ENCODE measurements around the gene NKX1-2. TPM values are rescaled to one million over a fixed set of nuclear protein-coding genes. Genes with fewer than 3 reads are reported as not detected.
"Not testable (repeated sequence)": the region's sequence is repeated elsewhere in the genome, so short reads cannot be mapped to it uniquely, and the experiment has no call there.

Gene NKX1-2
- polyA plus RNA-seq, 1 of the 3 experiments (the other 2 are of a cell fraction): not detected

DNA sequence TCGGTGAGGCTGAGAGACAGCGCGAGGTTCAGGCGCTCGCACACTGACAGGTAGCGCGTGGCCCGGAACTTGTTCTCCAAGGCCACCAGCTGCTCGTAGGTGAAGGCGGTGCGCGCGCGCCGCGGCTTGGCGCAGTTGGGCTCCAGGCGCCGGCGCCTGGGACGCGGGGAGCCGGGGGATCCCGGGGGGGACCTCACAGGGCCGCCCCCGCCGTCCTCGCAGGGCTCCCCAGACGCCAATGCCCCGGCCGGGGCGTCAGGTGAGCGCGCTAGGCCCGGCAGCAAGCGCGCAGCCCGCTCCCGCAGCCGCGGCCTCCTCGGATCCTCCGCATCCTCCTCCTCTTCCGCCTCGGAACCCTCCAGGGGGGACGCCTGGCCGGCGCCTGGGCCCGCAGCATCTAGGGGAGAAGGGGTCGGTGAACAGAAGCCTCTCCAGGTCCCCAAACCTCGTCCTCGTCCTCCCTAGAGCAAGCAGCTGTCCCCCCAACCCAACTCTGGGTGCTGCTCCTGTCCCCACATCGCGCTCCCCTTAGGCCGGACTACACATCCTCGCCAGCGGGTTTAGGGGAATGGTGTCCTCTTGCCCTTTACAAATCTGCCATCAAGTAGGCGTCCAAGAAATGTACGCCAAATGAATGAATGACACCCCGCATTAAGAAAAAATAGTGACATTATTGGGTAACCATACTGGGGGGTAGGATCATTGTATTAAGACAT lies 1.9 kb downstream of the NKX1-2 start:
- 37% methylated on average over 17 of the region's 60 CpGs for WGBS (ENCODE audit: low lambda C conversion rate)
- Histone ChIP-seq H3K4me3 (ENCODE audit: low read depth in 2 of 2, low read length in 1 of 2) (0 out of 4 replicates have a peak overlapping the region, but pooled peaks of 1 of the 2 experiments have one; percentile 4), H3K27me3 (ENCODE audit: insufficient read depth) (peaks cover 73% of the 10 kb centered on the region), H3K36me3 (replicated peaks in 1 of 2; ENCODE audit: control insufficient read depth in 1 of 2, insufficient read depth in 2 of 2, low read length in 1 of 2) (no peaks in the 10 kb centered on the region), H3K4me2 (no peak overlapping the region), H3K27ac (ENCODE audit: low read depth in 2 of 2, low read length in 1 of 2) (no peak overlapping the region), H4K20me1 (ENCODE audit: insufficient read depth) (no peaks in the 10 kb centered on the region), H2AFZ (ENCODE audit: low read depth) (no peak overlapping the region), H3K9ac (no peak overlapping the region), H3K9me2 (no peaks in the 10 kb centered on the region), H3K79me2 (ENCODE audit: insufficient read depth) (no peaks in the 10 kb centered on the region), H3F3A (replicated peaks; ENCODE audit: insufficient read depth) (no peaks in the 10 kb centered on the region), H3K9me3 (no peaks in the 10 kb centered on the region), H3K4me1 (ENCODE audit: control insufficient read depth in 1 of 2, insufficient read depth in 2 of 2, low read depth in 1 of 2, low read length in 1 of 2) (peaks cover 0 to 3% of the 10 kb centered on the region in 2 experiments; a peak in 1 of 4 replicates)
- DNase-seq: peak; percentile 59
- TF ChIP-seq CHD2 (IDR thresholded peaks at IDR 0.05; ENCODE audit: low read length, partially characterized antibody) (no peak), ELF1 (IDR thresholded peaks at IDR 0.05) (no peak), JUND (IDR thresholded peaks at IDR 0.05) (no peak), FOXM1 (IDR thresholded peaks at IDR 0.05; ENCODE audit: low read depth) (no peak), EZH2phosphoT487 (IDR thresholded peaks at IDR 0.05; ENCODE audit: borderline replicate concordance, low read depth) (0 out of 2 replicates have a peak, but pooled peaks have one; percentile 45)
- ChIA-PET POLR2A (no interaction called here), CTCF (no interaction called here)

DNA sequence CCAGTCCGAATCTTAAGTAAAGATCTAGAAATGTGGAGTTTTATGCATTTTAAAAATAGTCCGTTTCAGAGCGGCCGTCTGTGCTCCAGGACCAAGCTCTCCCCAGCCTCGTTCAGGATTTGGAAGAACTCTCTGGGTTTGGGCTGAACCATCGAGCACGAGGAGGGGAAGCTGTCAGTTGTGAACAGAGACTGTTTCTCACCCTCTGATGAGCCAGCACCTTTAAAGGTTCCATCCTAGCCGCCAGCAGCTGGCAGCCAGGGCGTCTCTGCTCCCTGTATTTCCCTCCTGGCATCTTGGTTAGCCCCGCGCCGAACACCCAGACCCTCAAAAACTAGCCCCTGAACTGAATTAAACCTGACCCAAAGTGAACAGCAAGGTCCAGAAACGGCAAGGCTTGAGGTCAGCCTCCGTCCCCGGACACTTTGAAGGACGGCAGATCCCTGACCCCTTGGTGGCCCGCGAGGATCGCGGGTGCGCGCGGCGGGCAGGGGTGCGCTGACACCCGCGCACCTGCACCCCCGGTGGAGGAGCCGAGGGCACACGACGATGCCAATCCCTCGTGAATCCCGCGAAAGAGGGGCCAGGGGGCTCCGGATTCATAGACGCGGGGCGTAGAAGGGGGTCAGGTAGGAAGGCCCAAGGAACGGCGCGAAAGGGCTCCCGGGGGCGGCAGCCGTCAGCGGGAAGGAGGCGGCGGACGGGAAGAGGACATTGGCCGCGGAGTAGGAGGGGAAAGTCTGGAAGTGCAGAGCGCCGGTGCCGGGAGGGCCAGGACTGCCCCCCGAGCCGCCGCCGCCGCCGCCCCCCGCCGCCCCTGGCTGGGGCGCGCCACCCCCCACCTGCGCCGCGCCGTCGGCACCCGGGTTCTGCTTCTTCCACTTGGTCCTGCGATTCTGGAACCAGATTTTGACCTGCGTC lies 2.7 kb downstream of the NKX1-2 start:
- Histone ChIP-seq H3F3A (replicated peaks; ENCODE audit: insufficient read depth) (no peaks in the 10 kb centered on the region), H3K36me3 (replicated peaks in 1 of 2; ENCODE audit: control insufficient read depth in 1 of 2, insufficient read depth in 2 of 2, low read length in 1 of 2) (no peaks in the 10 kb centered on the region), H3K27ac (ENCODE audit: low read depth in 2 of 2, low read length in 1 of 2) (no peak overlapping the region), H3K4me1 (ENCODE audit: control insufficient read depth in 1 of 2, insufficient read depth in 2 of 2, low read depth in 1 of 2, low read length in 1 of 2) (peaks cover 0 to 3% of the 10 kb centered on the region in 2 experiments; a peak in 1 of 4 replicates), H3K4me2 (no peak overlapping the region), H3K4me3 (ENCODE audit: low read depth in 2 of 2, low read length in 1 of 2) (no peak overlapping the region), H2AFZ (ENCODE audit: low read depth) (no peak overlapping the region), H3K79me2 (ENCODE audit: insufficient read depth) (no peaks in the 10 kb centered on the region), H3K9me3 (no peaks in the 10 kb centered on the region), H4K20me1 (ENCODE audit: insufficient read depth) (no peaks in the 10 kb centered on the region), H3K9me2 (no peaks in the 10 kb centered on the region), H3K27me3 (ENCODE audit: insufficient read depth) (peaks cover 68% of the 10 kb centered on the region), H3K9ac (no peak overlapping the region)
- ChIA-PET CTCF (interaction anchor here (0.6 kb wide), 1 partner anchor 300 kb away, joined by 3 read pairs; no protein-coding TSS in a partner anchor), POLR2A (no interaction called here)
- DNase-seq: peak; percentile 51
- WGBS (ENCODE audit: low lambda C conversion rate): 7% methylated on average over 37 of the region's 71 CpGs
- TF ChIP-seq, protein P1, sequence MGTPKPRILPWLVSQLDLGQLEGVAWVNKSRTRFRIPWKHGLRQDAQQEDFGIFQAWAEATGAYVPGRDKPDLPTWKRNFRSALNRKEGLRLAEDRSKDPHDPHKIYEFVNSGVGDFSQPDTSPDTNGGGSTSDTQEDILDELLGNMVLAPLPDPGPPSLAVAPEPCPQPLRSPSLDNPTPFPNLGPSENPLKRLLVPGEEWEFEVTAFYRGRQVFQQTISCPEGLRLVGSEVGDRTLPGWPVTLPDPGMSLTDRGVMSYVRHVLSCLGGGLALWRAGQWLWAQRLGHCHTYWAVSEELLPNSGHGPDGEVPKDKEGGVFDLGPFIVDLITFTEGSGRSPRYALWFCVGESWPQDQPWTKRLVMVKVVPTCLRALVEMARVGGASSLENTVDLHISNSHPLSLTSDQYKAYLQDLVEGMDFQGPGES (IDR thresholded peaks at IDR 0.05; ENCODE audit: low read depth, low read length): no peak
- TF ChIP-seq EP300 (IDR thresholded peaks at IDR 0.05; ENCODE audit: borderline replicate concordance in 1 of 2, low read depth in 1 of 2, low read length in 1 of 2) (no peak), RFX5 (IDR thresholded peaks at IDR 0.05; ENCODE audit: low read length) (no peak), ELF1 (IDR thresholded peaks at IDR 0.05) (no peak), NRF1 (IDR thresholded peaks at IDR 0.05; ENCODE audit: low read depth, low read length) (no peak), FOSL2 (IDR thresholded peaks at IDR 0.05; ENCODE audit: borderline replicate concordance, low read depth) (no peak)
- TF ChIP-seq, protein P2, sequence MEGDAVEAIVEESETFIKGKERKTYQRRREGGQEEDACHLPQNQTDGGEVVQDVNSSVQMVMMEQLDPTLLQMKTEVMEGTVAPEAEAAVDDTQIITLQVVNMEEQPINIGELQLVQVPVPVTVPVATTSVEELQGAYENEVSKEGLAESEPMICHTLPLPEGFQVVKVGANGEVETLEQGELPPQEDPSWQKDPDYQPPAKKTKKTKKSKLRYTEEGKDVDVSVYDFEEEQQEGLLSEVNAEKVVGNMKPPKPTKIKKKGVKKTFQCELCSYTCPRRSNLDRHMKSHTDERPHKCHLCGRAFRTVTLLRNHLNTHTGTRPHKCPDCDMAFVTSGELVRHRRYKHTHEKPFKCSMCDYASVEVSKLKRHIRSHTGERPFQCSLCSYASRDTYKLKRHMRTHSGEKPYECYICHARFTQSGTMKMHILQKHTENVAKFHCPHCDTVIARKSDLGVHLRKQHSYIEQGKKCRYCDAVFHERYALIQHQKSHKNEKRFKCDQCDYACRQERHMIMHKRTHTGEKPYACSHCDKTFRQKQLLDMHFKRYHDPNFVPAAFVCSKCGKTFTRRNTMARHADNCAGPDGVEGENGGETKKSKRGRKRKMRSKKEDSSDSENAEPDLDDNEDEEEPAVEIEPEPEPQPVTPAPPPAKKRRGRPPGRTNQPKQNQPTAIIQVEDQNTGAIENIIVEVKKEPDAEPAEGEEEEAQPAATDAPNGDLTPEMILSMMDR (IDR thresholded peaks at IDR 0.05): no peak

DNA sequence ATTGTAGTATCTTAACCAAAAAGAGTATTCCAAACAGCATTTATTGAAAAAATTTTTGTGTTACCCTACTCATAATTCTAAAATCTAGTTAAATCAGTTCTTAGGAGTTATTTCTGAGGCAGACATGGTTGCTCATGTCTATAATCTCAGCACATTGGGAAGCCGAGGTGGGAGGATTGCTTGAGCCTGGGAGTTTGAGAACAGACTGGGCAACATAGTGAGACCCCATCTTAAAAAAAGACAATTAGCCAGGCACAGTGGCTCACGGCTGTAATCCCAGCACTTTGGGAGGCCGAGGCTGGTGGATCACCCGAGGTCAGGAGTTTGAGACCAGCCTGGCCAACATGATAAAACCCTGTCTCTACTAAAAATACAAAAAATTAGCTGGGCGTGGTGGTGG lies 8.1 kb downstream of the NKX1-2 start:
- POLR2A ChIA-PET, DNase-seq: not testable (repeated sequence)
- 41% methylated on average over 5 of the region's 5 CpGs for WGBS (ENCODE audit: low lambda C conversion rate)

More for the DNA sequence above, 8.1 kb downstream of the NKX1-2 start:
- H4K20me1 ChIP-seq (ENCODE audit: insufficient read depth); H3K4me1 ChIP-seq (ENCODE audit: control insufficient read depth in 1 of 2, insufficient read depth in 2 of 2, low read depth in 1 of 2, low read length in 1 of 2); H3K9me2 ChIP-seq; H3K9ac ChIP-seq; H3K27ac ChIP-seq (ENCODE audit: low read depth in 2 of 2, low read length in 1 of 2); H3K4me2 ChIP-seq; H3K36me3 ChIP-seq (replicated peaks in 1 of 2; ENCODE audit: control insufficient read depth in 1 of 2, insufficient read depth in 2 of 2, low read length in 1 of 2); H3K79me2 ChIP-seq (ENCODE audit: insufficient read depth); H2AFZ ChIP-seq (ENCODE audit: low read depth); H3K4me3 ChIP-seq (ENCODE audit: low read depth in 2 of 2, low read length in 1 of 2); CTCF ChIA-PET; H3K9me3 ChIP-seq; H3F3A ChIP-seq (replicated peaks; ENCODE audit: insufficient read depth): not testable (repeated sequence)
- peaks cover 18% of the 10 kb centered on the region for H3K27me3 ChIP-seq (ENCODE audit: insufficient read depth)

Measured in SK-N-SH (cell line).